ENCODE results near the gene SLC6A9.

Gene SLC6A9

DNA sequence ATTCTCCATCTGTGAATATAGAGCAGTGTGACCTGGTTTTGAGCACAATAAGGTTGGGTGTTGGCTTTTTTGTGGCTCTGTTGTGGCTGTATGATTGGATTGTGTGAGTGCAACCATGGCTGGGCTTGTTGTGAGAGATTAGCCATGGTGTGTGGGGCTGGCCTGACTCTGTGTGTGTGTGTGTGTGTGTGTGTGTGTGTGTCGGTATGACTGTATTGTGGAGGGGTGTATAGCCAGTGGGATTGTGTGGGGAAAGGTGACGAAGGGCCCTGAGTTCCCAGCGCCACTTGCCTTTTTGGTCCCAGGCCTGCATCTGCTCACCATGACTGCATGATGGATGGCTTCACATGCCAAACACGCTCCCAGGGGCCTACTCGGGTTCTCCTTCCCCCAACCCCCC, 5.9 kb upstream of the SLC6A9 start:
- H3K4me3 ChIP-seq (ENCODE audit: low read depth, low read length), result no peak overlapping the region
- no peak for DNase-seq (ENCODE audit: low read depth, low spot score)
- POLR2A ChIA-PET, result no interaction called here
- TF ChIP-seq, protein P1, sequence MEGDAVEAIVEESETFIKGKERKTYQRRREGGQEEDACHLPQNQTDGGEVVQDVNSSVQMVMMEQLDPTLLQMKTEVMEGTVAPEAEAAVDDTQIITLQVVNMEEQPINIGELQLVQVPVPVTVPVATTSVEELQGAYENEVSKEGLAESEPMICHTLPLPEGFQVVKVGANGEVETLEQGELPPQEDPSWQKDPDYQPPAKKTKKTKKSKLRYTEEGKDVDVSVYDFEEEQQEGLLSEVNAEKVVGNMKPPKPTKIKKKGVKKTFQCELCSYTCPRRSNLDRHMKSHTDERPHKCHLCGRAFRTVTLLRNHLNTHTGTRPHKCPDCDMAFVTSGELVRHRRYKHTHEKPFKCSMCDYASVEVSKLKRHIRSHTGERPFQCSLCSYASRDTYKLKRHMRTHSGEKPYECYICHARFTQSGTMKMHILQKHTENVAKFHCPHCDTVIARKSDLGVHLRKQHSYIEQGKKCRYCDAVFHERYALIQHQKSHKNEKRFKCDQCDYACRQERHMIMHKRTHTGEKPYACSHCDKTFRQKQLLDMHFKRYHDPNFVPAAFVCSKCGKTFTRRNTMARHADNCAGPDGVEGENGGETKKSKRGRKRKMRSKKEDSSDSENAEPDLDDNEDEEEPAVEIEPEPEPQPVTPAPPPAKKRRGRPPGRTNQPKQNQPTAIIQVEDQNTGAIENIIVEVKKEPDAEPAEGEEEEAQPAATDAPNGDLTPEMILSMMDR (IDR thresholded peaks at IDR 0.05; ENCODE audit: insufficient read depth, low read length, missing control alignments), result no peak
- CTCF ChIA-PET, result interaction anchor here (0.6 to 12.3 kb wide), 26 partner anchors 9 to 508 kb away, joined by 3 to 195 read pairs (median 5); no protein-coding TSS in a partner anchor

DNA sequence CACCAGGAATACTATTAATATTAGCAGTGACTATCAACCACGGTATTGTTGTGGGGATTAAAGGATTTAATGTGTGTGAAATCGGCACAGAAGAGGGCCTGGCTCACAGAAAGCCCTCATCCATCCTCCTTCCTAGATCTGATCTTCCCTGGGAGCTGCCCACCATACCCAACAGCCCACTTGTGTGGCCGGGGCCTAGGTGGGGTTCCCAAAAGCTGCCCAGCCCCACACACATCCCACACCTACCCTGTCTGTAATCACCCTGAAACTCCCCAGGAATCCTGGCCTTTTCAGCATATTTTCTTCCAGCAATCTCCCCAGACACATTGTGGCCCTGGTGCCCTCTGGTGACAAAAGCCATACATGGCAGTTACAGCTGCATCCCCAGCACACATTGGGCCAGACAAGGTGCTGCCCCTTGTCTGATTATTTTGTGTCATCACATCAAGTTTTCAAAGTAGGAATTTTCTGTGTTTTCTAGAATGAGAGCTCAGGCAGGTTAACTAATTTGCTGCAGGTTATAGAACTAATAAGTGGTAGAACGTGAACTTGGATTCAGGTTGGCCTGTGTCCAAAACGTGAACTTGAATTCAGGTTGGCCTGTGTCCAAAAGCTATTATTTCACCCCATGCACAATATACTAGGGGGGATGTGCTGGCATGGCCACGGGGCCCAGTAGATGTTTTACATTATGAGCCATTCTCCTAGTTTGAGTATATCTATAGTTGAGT, 5.3 kb upstream of the SLC6A9 start:
- ChIA-PET POLR2A (interaction anchor here (0.6 kb wide), 1 partner anchor 386 kb away, joined by 3 read pairs; no protein-coding TSS in a partner anchor), CTCF (interaction anchor here (0.6 to 12.3 kb wide), 36 partner anchors 9 to 566 kb away, joined by 3 to 195 read pairs (median 4); no protein-coding TSS in a partner anchor)
- no peak for DNase-seq (ENCODE audit: low read depth, low spot score)
- TF ChIP-seq, protein P1 (IDR thresholded peaks at IDR 0.05; ENCODE audit: insufficient read depth, low read length, missing control alignments), result peak; percentile 78
- H3K4me3 ChIP-seq (ENCODE audit: low read depth, low read length), result no peak overlapping the region

DNA sequence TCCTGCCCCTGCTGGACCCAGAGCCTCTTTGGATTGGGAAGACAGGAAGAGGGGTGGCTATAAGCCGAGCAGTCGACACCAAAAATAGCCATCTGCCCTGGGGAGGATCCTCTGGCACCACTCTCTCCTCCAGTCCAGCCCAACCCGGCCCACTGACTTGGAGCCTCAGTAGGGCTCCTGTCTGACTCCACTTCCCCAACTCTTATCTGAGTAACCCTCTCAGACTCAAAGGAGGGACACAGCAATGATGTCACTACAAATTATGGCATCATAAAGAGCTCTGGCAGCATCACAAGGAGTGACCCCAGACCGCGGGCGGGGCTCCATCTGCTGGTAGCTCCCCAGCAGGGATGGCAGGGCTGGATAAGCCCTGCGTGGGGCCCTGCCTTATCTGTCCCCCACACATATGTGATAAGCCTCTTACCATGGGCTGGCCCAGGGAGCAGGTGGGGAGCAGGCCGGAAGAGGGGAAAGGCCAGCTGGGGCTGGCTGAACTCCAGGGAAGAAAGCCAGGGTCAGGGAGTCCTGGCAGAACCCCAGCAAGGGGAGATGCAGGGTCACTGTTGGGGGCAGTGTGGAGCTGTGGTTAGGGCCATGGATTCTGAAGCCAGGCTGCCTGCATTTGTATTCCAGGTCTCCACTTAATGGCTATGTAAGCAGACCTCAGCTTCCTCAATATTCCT, 4.6 kb upstream of the SLC6A9 start:
- ChIA-PET CTCF (interaction anchor here (0.7 to 12.3 kb wide), 29 partner anchors 8 to 565 kb away, joined by 3 to 195 read pairs (median 5); no protein-coding TSS in a partner anchor), POLR2A (interaction anchor here (0.6 kb wide), 1 partner anchor 385 kb away, joined by 3 read pairs; no protein-coding TSS in a partner anchor)
- no peak overlapping the region for H3K4me3 ChIP-seq (ENCODE audit: low read depth, low read length)
- DNase-seq (ENCODE audit: low read depth, low spot score), result no peak
- TF ChIP-seq, protein P1 (IDR thresholded peaks at IDR 0.05; ENCODE audit: insufficient read depth, low read length, missing control alignments), result no peak

DNA sequence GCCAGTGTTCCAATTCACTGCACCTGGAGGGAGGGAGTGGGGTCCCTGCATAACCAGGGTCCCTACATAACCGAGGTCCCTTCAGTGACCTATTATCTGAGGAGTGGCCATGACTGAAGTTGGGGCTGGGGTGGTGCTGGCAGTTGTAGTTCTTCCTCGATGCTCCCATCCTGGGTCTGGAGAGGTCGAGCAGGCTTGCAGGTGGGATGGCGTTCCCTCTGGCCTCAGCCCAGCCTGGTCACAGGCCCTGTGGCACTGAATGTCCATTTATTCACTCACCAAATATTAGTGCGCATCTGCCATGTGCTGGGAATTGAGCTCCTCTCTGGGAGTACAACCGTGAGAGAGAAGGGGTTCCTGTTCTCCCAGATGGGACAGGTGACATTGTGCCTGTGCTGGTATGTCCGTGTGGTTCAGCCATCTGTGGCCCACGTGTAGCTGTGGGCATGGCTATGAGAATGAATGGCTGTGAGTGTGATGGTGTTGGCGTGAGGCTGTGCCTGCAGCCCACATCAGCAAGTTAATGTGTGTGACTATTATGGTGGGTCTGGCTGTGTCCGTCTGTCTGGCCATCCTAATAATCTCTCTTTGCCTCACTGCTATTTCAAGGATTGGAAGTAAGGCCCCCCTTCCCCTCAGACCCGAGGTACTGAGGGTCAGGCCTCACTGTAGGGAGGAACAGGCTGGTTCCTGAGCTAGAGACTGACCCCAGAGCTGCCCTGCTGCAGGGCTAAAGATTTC, 3.9 kb upstream of the SLC6A9 start:
- DNase-seq (ENCODE audit: low read depth, low spot score), result no peak
- TF ChIP-seq, protein P1 (IDR thresholded peaks at IDR 0.05; ENCODE audit: insufficient read depth, low read length, missing control alignments), result no peak
- H3K4me3 ChIP-seq (ENCODE audit: low read depth, low read length), result no peak overlapping the region
- CTCF ChIA-PET, result interaction anchor here (0.9 to 12.3 kb wide), 11 partner anchors 8 to 565 kb away, joined by 3 to 195 read pairs (median 6); no protein-coding TSS in a partner anchor
- POLR2A ChIA-PET, result no interaction called here

DNA sequence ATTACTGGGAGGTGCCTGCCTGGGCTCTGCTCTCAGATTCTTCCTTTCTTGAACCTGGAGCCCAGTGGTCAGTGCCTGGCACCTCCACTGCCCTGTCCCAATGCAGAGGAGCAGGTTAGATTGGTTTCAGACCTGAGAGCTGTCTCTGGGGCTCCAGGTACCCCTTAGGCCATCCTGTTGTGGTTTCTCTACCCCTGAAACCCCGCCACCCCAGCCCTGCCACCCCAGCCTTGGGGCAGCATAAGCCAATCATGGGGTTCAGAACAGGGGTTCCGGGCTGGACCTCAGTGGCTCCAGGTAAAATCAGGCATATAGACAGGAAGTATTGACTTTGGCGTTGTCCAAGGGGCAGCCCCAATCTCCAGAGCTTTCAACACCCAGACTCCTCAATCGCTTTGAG, 3.2 kb upstream of the SLC6A9 start:
- ChIA-PET POLR2A (no interaction called here), CTCF (interaction anchor here (1.8 to 12.3 kb wide), 5 partner anchors 9 to 270 kb away, joined by 5 to 195 read pairs (median 30); no protein-coding TSS in a partner anchor)
- no peak for DNase-seq (ENCODE audit: low read depth, low spot score)
- TF ChIP-seq, protein P1 (IDR thresholded peaks at IDR 0.05; ENCODE audit: insufficient read depth, low read length, missing control alignments), result no peak
- H3K4me3 ChIP-seq (ENCODE audit: low read depth, low read length), result no peak overlapping the region
